ENCODE measurements around the gene TRIM34. TPM values are rescaled to one million over a fixed set of nuclear protein-coding genes. Genes with fewer than 3 reads are reported as not detected.

The TRIM34 gene
- total RNA-seq, 4 donors from 2014 or later = 3.8 to 9.2 (median 4.5) TPM

GRCh38 chr11:5608808-5609207 lies 16.0 kb upstream of the TRIM34 start:
- H3K27ac ChIP-seq = no peak overlapping the region
- no peak overlapping the region for H3K4me3 ChIP-seq
- no peak for ATAC-seq
- H3K9me3 ChIP-seq = no peaks in the 10 kb centered on the region
- no peaks in the 10 kb centered on the region for H3K27me3 ChIP-seq
- H3K4me1 ChIP-seq = peaks cover 0 to 12% (median 0%) of the 10 kb centered on the region in 3 donors
- no peak for TF ChIP-seq CTCF (IDR thresholded peaks at IDR 0.05)
- TF ChIP-seq EP300 (IDR thresholded peaks at IDR 0.05) = no peak
- TF ChIP-seq POLR2A (IDR thresholded peaks at IDR 0.05) = no peak
- no peak for TF ChIP-seq POLR2AphosphoS5 (IDR thresholded peaks at IDR 0.05)
- peaks cover 0 to 24% of the 10 kb centered on the region in 2 donors for H3K36me3 ChIP-seq
- WGBS, 2 donors (ENCODE audit: low coverage in 1 of 2) = 40 to 51% methylated on average over 1 to 6 of the region's 6 CpGs

- no peak overlapping the region for H3K27ac ChIP-seq
- WGBS, 2 donors (ENCODE audit: low coverage in 1 of 2) = 82 to 91% methylated on average over 3 to 5 of the region's 5 CpGs
- no peaks in the 10 kb centered on the region for H3K27me3 ChIP-seq
- no peak for ATAC-seq
- TF ChIP-seq EP300 (IDR thresholded peaks at IDR 0.05) (no peak), POLR2AphosphoS5 (IDR thresholded peaks at IDR 0.05) (no peak), POLR2A (IDR thresholded peaks at IDR 0.05) (no peak), CTCF (IDR thresholded peaks at IDR 0.05) (no peak)
- H3K36me3 ChIP-seq = peaks cover 0 to 14% of the 10 kb centered on the region in 2 donors
- no peaks in the 10 kb centered on the region for H3K9me3 ChIP-seq
- H3K4me3 ChIP-seq = no peak overlapping the region
- H3K4me1 ChIP-seq = peaks cover 0 to 9% (median 0%) of the 10 kb centered on the region in 3 donors
Observed at GRCh38 chr11:5610446-5610845, 14.4 kb upstream of the TRIM34 start.

GRCh38 chr11:5611627-5612026 lies 13.2 kb upstream of the TRIM34 start:
- peaks cover 0 to 13% of the 10 kb centered on the region in 2 donors for H3K36me3 ChIP-seq
- H3K4me3 ChIP-seq = no peak overlapping the region
- WGBS, 2 donors (ENCODE audit: low coverage in 1 of 2) = 91 to 100% methylated on average over 1 to 11 of the region's 11 CpGs
- H3K4me1 ChIP-seq = no peaks in the 10 kb centered on the region
- no peaks in the 10 kb centered on the region for H3K27me3 ChIP-seq
- H3K27ac ChIP-seq = no peak overlapping the region
- ATAC-seq = no peak
- TF ChIP-seq EP300 (IDR thresholded peaks at IDR 0.05) = no peak
- TF ChIP-seq CTCF (IDR thresholded peaks at IDR 0.05) = no peak
- no peak for TF ChIP-seq POLR2AphosphoS5 (IDR thresholded peaks at IDR 0.05)
- TF ChIP-seq POLR2A (IDR thresholded peaks at IDR 0.05) = no peak
- H3K9me3 ChIP-seq = no peaks in the 10 kb centered on the region

- 66 to 86% methylated on average over 3 of the region's 3 CpGs for WGBS, 2 donors (ENCODE audit: low coverage in 1 of 2)
- Histone ChIP-seq H3K27ac (no peak overlapping the region), H3K36me3 (no peaks in the 10 kb centered on the region), H3K4me3 (no peak overlapping the region), H3K27me3 (no peaks in the 10 kb centered on the region), H3K4me1 (peaks cover 8 to 17% (median 9%) of the 10 kb centered on the region in 3 donors), H3K9me3 (no peaks in the 10 kb centered on the region)
- ATAC-seq = no peak
- no peak for TF ChIP-seq POLR2A (IDR thresholded peaks at IDR 0.05)
- TF ChIP-seq EP300 (IDR thresholded peaks at IDR 0.05) = no peak
- no peak for TF ChIP-seq POLR2AphosphoS5 (IDR thresholded peaks at IDR 0.05)
- no peak for TF ChIP-seq CTCF (IDR thresholded peaks at IDR 0.05)
Observed at GRCh38 chr11:5618807-5619206, 6.0 kb upstream of the TRIM34 start.

GRCh38 chr11:5620651-5621521 lies 3.9 kb upstream of the TRIM34 start:
- peaks cover 11 to 34% (median 14%) of the 10 kb centered on the region in 3 donors for H3K4me1 ChIP-seq
- no peak overlapping the region for H3K4me3 ChIP-seq
- no peak for ATAC-seq
- no peaks in the 10 kb centered on the region for H3K27me3 ChIP-seq
- WGBS, 2 donors (ENCODE audit: low coverage in 1 of 2) = 25 to 44% methylated on average over 2 to 3 of the region's 3 CpGs
- H3K9me3 ChIP-seq = no peaks in the 10 kb centered on the region
- peak overlapping the region in 2 of 4 donors; percentile 44 to 50 for H3K27ac ChIP-seq
- TF ChIP-seq CTCF (IDR thresholded peaks at IDR 0.05) = no peak
- TF ChIP-seq POLR2AphosphoS5 (IDR thresholded peaks at IDR 0.05) = peak; percentile 70
- no peak for TF ChIP-seq POLR2A (IDR thresholded peaks at IDR 0.05)
- no peaks in the 10 kb centered on the region for H3K36me3 ChIP-seq
